K562 (cell line): Measurements from ENCODE around the gene SRCAP. TPM values are rescaled to one million over a fixed set of nuclear protein-coding genes. Genes with fewer than 3 reads are reported as not detected.
A peak's percentile ranks its signal among the peaks of the same experiment; 100 is the strongest.

ENCODE experiments used
- LEF1 ChIP-seq: fragments of 450-650 bp; IDR thresholded peaks from 2 replicates; pipeline ENCODE4 v1.6.1; 2016; ENCODE audit warnings: mild to moderate bottlenecking
- MYBL2 ChIP-seq, 2 experiments: fragments of 450-650 bp in 1 of 2; sonication (generic) in 1 of 2; formaldehyde crosslinking in 1 of 2; IDR thresholded peaks; 2 replicates each; pipeline versions ENCODE4 v1.6.1 to v1.8.1; 2017 to 2022; ENCODE audit warnings: borderline replicate concordance in 1 of 2, inconsistent platforms in 1 of 2, low read depth in 1 of 2, mild to moderate bottlenecking in 1 of 2, missing genetic modification reagents in 1 of 2, moderate library complexity in 1 of 2
- RBM14 ChIP-seq: fragments of 200-400 bp; formaldehyde crosslinking; IDR thresholded peaks from 2 replicates; pipeline ENCODE4 v1.6.1; 2018; ENCODE audit warnings: low read depth, mild to moderate bottlenecking, low read length, moderate library complexity, borderline replicate concordance; ENCODE audit not compliant: insufficient read depth
- RFX1 ChIP-seq: fragments of 450-650 bp; IDR thresholded peaks from 2 replicates; pipeline ENCODE4 v1.6.1; 2016; ENCODE audit warnings: mild to moderate bottlenecking, moderate library complexity
- TGIF2 ChIP-seq: sonication (generic); formaldehyde crosslinking; IDR thresholded peaks from 2 replicates; pipeline ENCODE4 v1.8.1; 2022; ENCODE audit warnings: mild to moderate bottlenecking, missing genetic modification reagents, moderate library complexity
- ZKSCAN8 ChIP-seq: fragments of 200-800 bp; sonication (Bioruptor generic); IDR thresholded peaks from 2 replicates; pipeline ENCODE4 v1.6.1; 2016; ENCODE audit warnings: missing genetic modification characterization, missing compliant biosample characterization
- ZNF143 ChIP-seq: sonication (generic); formaldehyde crosslinking; IDR thresholded peaks from 2 replicates; pipeline ENCODE4 v1.9.0; 2022; ENCODE audit warnings: mild to moderate bottlenecking, missing genetic modification reagents
- ZNF224 ChIP-seq: sonication (generic); formaldehyde crosslinking; IDR thresholded peaks from 2 replicates; pipeline ENCODE4 v1.8.0; 2022; ENCODE audit warnings: mild to moderate bottlenecking, missing genetic modification reagents
- ZNF24 ChIP-seq: fragments of 450-650 bp; IDR thresholded peaks from 2 replicates; pipeline ENCODE4 v1.6.1; 2016
- ZNF551 ChIP-seq: fragments of 250-450 bp; sonication (Bioruptor Pico); IDR thresholded peaks from 2 replicates; pipeline ENCODE4 v1.5.0; 2021; ENCODE audit warnings: mild to moderate bottlenecking, moderate library complexity
- ZNF589 ChIP-seq: fragments of 200-800 bp; sonication (Bioruptor generic); IDR thresholded peaks from 2 replicates; pipeline ENCODE4 v1.6.1; 2016; ENCODE audit warnings: low read depth, missing genetic modification characterization, missing compliant biosample characterization
- polyA plus RNA-seq, 8 experiments: library from polyadenylated mRNA; depleted of rRNA in 4 of 8; stranded (reverse) in 5 of 8; unstranded in 3 of 8; fragments of >200 nt; fragmentation: Nextera tagmentation in 2 of 8; fragmentation: Illumina TruSeq in 1 of 8; extraction: Ambion mirVana in 2 of 8; extraction: Trizol in 1 of 8; gene quantifications; 2 replicates each; pipeline versions ENCODE4 v1.2.1 to v1.2.3, GENCODE V29; 2011 to 2014; ENCODE audit warnings: inconsistent platforms in 1 of 8, missing spikeins in 1 of 8
- total RNA-seq, 7 experiments: library from RNA; depleted of rRNA in 6 of 7; stranded (reverse); fragments of >200 nt in 6 of 7; fragmentation: Illumina TruSeq in 2 of 7; extraction: Trizol in 2 of 7; gene quantifications; 2 replicates each; pipeline versions ENCODE4 v1.2.1 to v1.2.3, GENCODE V29; 2011 to 2021; ENCODE audit warnings: low replicate concordance in 1 of 7
- TF ChIP-seq, protein P1 (sequence below): fragments of 450-650 bp; IDR thresholded peaks from 2 replicates; pipeline ENCODE4 v1.6.1; 2016; ENCODE audit warnings: low read depth
- TF ChIP-seq, protein P2 (sequence below), 2 experiments: fragments of 450-650 bp; conservative IDR thresholded peaks; 2 replicates each; pipeline ENCODE4 v1.6.1; 2017; ENCODE audit warnings: mild to moderate bottlenecking in 2 of 2, moderate library complexity in 2 of 2
- TF ChIP-seq, protein P3 (sequence below): fragments of 450-650 bp; IDR thresholded peaks from 2 replicates; pipeline ENCODE4 v1.6.1; 2016; ENCODE audit warnings: low read depth, mild to moderate bottlenecking, moderate library complexity
- TF ChIP-seq, protein P4 (sequence below): IDR thresholded peaks from 2 replicates; pipeline ENCODE4 v1.6.1; 2016; ENCODE audit warnings: missing genetic modification characterization, missing compliant biosample characterization

The SRCAP gene
- total and polyA plus RNA-seq, 9 of the 15 experiments (the other 6 are each of a cell fraction or from before 2014, with no cell fraction given): 0.21 to 62.6 (median 5.8) TPM

DNA sequence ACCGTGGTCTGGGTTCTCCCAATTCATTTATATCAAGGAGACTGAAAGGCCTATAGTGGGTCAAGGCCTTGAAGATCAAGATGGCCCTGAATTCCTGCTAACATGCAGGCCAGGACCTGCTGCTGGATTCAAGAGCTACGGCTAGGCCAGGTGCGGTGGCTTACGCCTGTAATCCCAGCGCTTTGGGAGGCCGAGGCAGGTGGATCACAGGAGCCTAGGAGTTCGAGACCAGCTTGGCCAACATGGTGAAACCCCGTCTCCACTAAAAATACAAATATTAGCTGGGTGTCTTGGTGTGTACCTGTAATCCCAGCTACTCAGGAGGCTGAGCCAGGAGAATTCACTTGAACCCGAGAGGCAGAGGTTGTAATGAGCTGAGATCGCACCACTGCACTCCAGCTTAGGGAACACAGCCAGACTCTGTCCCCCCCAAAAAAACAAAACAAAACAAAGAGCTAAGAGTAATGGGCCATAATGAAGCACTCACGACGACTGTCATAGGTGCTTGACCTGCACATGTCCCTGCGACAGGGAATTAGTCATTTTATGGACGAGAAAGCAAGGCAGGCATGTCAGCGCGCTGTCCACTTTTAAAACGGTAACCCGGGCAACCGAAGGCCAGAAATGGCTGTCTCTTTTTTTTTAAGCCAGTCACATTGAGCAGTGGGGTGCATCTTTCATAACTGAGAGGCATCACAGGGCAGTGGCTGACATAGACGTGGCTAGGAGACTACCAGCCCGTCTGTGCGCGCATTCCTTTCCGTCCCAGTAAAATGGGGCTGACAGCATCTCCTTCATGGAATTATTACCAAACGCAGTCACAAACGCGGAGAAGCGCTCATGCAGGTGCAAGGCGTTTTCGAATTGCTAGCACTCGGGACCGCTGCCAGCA, 41.8 kb upstream of the SRCAP start (continued):
- TF ChIP-seq, protein P1, sequence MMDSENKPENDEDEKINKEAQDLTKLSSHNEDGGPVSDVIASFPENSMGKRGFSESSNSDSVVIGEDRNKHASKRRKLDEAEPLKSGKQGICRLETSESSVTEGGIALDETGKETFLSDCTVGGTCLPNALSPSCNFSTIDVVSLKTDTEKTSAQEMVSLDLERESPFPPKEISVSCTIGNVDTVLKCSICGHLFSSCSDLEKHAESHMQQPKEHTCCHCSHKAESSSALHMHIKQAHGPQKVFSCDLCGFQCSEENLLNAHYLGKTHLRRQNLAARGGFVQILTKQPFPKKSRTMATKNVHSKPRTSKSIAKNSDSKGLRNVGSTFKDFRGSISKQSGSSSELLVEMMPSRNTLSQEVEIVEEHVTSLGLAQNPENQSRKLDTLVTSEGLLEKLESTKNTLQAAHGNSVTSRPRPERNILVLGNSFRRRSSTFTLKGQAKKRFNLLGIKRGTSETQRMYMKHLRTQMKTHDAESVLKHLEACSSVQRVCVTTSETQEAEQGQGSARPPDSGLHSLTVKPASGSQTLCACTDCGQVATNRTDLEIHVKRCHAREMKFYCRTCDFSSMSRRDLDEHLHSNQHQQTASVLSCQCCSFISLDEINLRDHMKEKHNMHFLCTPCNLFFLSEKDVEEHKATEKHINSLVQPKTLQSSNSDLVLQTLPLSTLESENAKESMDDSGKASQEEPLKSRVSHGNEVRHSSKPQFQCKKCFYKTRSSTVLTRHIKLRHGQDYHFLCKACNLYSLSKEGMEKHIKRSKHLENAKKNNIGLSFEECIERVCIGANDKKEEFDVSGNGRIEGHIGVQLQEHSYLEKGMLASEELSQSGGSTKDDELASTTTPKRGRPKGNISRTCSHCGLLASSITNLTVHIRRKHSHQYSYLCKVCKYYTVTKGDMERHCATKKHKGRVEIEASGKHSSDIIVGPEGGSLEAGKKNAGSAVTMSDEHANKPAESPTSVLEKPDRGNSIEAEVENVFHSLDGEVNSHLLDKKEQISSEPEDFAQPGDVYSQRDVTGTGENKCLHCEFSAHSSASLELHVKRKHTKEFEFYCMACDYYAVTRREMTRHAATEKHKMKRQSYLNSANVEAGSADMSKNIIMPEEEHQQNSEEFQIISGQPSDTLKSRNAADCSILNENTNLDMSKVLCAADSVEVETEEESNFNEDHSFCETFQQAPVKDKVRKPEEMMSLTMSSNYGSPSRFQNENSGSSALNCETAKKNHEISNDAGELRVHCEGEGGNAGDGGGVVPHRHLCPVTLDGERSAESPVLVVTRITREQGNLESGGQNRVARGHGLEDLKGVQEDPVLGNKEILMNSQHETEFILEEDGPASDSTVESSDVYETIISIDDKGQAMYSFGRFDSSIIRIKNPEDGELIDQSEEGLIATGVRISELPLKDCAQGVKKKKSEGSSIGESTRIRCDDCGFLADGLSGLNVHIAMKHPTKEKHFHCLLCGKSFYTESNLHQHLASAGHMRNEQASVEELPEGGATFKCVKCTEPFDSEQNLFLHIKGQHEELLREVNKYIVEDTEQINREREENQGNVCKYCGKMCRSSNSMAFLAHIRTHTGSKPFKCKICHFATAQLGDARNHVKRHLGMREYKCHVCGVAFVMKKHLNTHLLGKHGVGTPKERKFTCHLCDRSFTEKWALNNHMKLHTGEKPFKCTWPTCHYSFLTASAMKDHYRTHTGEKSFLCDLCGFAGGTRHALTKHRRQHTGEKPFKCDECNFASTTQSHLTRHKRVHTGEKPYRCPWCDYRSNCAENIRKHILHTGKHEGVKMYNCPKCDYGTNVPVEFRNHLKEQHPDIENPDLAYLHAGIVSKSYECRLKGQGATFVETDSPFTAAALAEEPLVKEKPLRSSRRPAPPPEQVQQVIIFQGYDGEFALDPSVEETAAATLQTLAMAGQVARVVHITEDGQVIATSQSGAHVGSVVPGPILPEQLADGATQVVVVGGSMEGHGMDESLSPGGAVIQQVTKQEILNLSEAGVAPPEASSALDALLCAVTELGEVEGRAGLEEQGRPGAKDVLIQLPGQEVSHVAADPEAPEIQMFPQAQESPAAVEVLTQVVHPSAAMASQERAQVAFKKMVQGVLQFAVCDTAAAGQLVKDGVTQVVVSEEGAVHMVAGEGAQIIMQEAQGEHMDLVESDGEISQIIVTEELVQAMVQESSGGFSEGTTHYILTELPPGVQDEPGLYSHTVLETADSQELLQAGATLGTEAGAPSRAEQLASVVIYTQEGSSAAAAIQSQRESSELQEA: no peak
- TF ChIP-seq ZNF143 (no peak), TGIF2 (CRISPR knock-in tag) (no peak), ZNF589 (CRISPR knock-in tag) (no peak; the same call in 1 of the 2 replicates), ZNF224 (CRISPR knock-in tag) (no peak), RBM14 (no peak), ZKSCAN8 (CRISPR knock-in tag) (no peak), LEF1 (no peak), MYBL2 (IDR thresholded peaks at IDR 0.05; ENCODE audit: low read depth) (no peak), MYBL2 (CRISPR knock-in tag; IDR thresholded peaks at IDR 0.05; ENCODE audit: borderline replicate concordance) (no peak), ZNF551 (CRISPR knock-in tag) (no peak), RFX1 (peak; percentile 88), ZNF24 (no peak)
- TF ChIP-seq, protein P2, sequence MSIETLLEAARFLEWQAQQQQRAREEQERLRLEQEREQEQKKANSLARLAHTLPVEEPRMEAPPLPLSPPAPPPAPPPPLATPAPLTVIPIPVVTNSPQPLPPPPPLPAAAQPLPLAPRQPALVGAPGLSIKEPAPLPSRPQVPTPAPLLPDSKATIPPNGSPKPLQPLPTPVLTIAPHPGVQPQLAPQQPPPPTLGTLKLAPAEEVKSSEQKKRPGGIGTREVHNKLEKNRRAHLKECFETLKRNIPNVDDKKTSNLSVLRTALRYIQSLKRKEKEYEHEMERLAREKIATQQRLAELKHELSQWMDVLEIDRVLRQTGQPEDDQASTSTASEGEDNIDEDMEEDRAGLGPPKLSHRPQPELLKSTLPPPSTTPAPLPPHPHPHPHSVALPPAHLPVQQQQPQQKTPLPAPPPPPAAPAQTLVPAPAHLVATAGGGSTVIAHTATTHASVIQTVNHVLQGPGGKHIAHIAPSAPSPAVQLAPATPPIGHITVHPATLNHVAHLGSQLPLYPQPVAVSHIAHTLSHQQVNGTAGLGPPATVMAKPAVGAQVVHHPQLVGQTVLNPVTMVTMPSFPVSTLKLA (conservative IDR thresholded peaks at IDR 0.05): peak; percentile 11 to 58; a peak in 2 of 4 replicates
- TF ChIP-seq, protein P3, sequence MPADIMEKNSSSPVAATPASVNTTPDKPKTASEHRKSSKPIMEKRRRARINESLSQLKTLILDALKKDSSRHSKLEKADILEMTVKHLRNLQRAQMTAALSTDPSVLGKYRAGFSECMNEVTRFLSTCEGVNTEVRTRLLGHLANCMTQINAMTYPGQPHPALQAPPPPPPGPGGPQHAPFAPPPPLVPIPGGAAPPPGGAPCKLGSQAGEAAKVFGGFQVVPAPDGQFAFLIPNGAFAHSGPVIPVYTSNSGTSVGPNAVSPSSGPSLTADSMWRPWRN: no peak
- TF ChIP-seq, protein P4, sequence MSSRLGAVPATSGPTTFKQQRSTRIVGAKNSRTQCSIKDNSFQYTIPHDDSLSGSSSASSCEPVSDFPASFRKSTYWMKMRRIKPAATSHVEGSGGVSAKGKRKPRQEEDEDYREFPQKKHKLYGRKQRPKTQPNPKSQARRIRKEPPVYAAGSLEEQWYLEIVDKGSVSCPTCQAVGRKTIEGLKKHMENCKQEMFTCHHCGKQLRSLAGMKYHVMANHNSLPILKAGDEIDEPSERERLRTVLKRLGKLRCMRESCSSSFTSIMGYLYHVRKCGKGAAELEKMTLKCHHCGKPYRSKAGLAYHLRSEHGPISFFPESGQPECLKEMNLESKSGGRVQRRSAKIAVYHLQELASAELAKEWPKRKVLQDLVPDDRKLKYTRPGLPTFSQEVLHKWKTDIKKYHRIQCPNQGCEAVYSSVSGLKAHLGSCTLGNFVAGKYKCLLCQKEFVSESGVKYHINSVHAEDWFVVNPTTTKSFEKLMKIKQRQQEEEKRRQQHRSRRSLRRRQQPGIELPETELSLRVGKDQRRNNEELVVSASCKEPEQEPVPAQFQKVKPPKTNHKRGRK (tag): no peak
